H9 (cell line): ENCODE results near the gene MIER2. TPM values are rescaled to one million over a fixed set of nuclear protein-coding genes. Genes with fewer than 3 reads are reported as not detected.

Experiments used
- DNase-seq: peaks from one replicate; pipeline ENCODE4 v3.0.0-alpha.2; 2017
- H2AFZ ChIP-seq: one replicate; pipeline ENCODE4 v1.6.1; 2013; ENCODE audit warnings: mild to moderate bottlenecking, low read length, control low read depth, moderate library complexity
- H2AK5ac ChIP-seq: 2 replicates; pipeline ENCODE4 v1.6.1; 2013; ENCODE audit warnings: low read length, control low read depth, mixed read lengths; ENCODE audit not compliant: insufficient read length
- H2BK120ac ChIP-seq: one replicate; pipeline ENCODE4 v1.6.1; 2013; ENCODE audit warnings: low read depth, mild to moderate bottlenecking, low read length, control low read depth, inconsistent platforms; ENCODE audit not compliant: poor library complexity, severe bottlenecking
- H2BK12ac ChIP-seq: 2 replicates; pipeline ENCODE4 v1.6.1; 2013; ENCODE audit warnings: low read length, control low read depth, mixed read lengths, low read depth; ENCODE audit not compliant: insufficient read length
- H2BK15ac ChIP-seq: 2 replicates; pipeline ENCODE4 v1.6.1; 2013; ENCODE audit warnings: low read depth, low read length, control low read depth
- H2BK20ac ChIP-seq: one replicate; pipeline ENCODE4 v1.6.1; 2013; ENCODE audit warnings: low read depth, mild to moderate bottlenecking, low read length, control low read depth, inconsistent platforms; ENCODE audit not compliant: poor library complexity, severe bottlenecking
- H2BK5ac ChIP-seq: 2 replicates; pipeline ENCODE4 v1.6.1; 2013; ENCODE audit warnings: low read length, control low read depth, mixed read lengths; ENCODE audit not compliant: insufficient read length
- H3K14ac ChIP-seq: 2 replicates; pipeline ENCODE4 v1.6.1; 2013; ENCODE audit warnings: low read length, control low read depth; ENCODE audit not compliant: insufficient read depth
- H3K18ac ChIP-seq: 2 replicates; pipeline ENCODE4 v1.6.1; 2013; ENCODE audit warnings: low read depth, mild to moderate bottlenecking, mixed read lengths, low read length, control low read depth; ENCODE audit not compliant: insufficient read length
- H3K23ac ChIP-seq: 2 replicates; pipeline ENCODE4 v1.6.1; 2013; ENCODE audit warnings: low read length, control low read depth, mixed read lengths, low read depth; ENCODE audit not compliant: insufficient read length
- H3K23me2 ChIP-seq: 2 replicates; pipeline ENCODE4 v1.6.1; 2013; ENCODE audit warnings: low read depth, mild to moderate bottlenecking, mixed read lengths, low read length, control low read depth; ENCODE audit not compliant: insufficient read length, poor library complexity, severe bottlenecking
- H3K27ac ChIP-seq: 2 replicates; pipeline ENCODE4 v1.5.1; 2013; ENCODE audit warnings: low read length, control low read depth, mixed read lengths, low read depth; ENCODE audit not compliant: insufficient read length
- H3K27me3 ChIP-seq: 2 replicates; pipeline ENCODE4 v1.6.1; 2013; ENCODE audit warnings: low read length, control low read depth, inconsistent platforms; ENCODE audit not compliant: insufficient read depth
- H3K4ac ChIP-seq: 2 replicates; pipeline ENCODE4 v1.6.1; 2013; ENCODE audit warnings: low read depth, mild to moderate bottlenecking, control low read depth, inconsistent platforms, low read length, moderate library complexity
- H3K4me1 ChIP-seq: 2 replicates; pipeline ENCODE4 v1.6.1; 2013; ENCODE audit warnings: low read length, control low read depth, inconsistent platforms; ENCODE audit not compliant: insufficient read depth
- H3K4me2 ChIP-seq: 2 replicates; pipeline ENCODE4 v1.6.1; 2013; ENCODE audit warnings: low read length, control low read depth, mixed read lengths; ENCODE audit not compliant: insufficient read length, insufficient read depth
- H3K56ac ChIP-seq: 2 replicates; pipeline ENCODE4 v1.6.1; 2013; ENCODE audit warnings: low read depth, mild to moderate bottlenecking, mixed read lengths, low read length, control low read depth; ENCODE audit not compliant: insufficient read length
- H3K79me1 ChIP-seq: 2 replicates; pipeline ENCODE4 v1.6.1; 2013; ENCODE audit warnings: low read depth, mild to moderate bottlenecking, moderate library complexity, low read length, control low read depth, inconsistent platforms; ENCODE audit not compliant: insufficient read depth, poor library complexity, severe bottlenecking
- H3K79me2 ChIP-seq: 2 replicates; pipeline ENCODE4 v1.6.1; 2013; ENCODE audit warnings: low read length, control low read depth, inconsistent platforms; ENCODE audit not compliant: insufficient read depth
- H3K9ac ChIP-seq: 2 replicates; pipeline ENCODE4 v1.6.1; 2013; ENCODE audit warnings: low read length, control low read depth, mixed read lengths; ENCODE audit not compliant: insufficient read length; ENCODE audit errors: extremely low read depth
- H3K9me3 ChIP-seq: one replicate; pipeline ENCODE4 v1.6.1; 2013; ENCODE audit warnings: low read depth, low read length, inconsistent platforms; ENCODE audit not compliant: control insufficient read depth
- H3T11ph ChIP-seq: one replicate; pipeline ENCODE4 v1.6.1; 2013; ENCODE audit warnings: mild to moderate bottlenecking, low read length, control low read depth, inconsistent platforms
- H4K20me1 ChIP-seq: one replicate; pipeline ENCODE4 v1.6.1; 2013; ENCODE audit not compliant: control insufficient read depth, insufficient read length, insufficient read depth
- H4K5ac ChIP-seq: 2 replicates; pipeline ENCODE4 v1.6.1; 2013; ENCODE audit warnings: low read depth, mild to moderate bottlenecking, mixed read lengths, low read length, control low read depth; ENCODE audit not compliant: insufficient read length
- H4K8ac ChIP-seq: replicated peaks from 2 replicates; pipeline ENCODE4 v1.6.1; 2013; ENCODE audit warnings: low read length, control low read depth, mixed read lengths, low read depth; ENCODE audit not compliant: insufficient read length
- H4K91ac ChIP-seq: 2 replicates; pipeline ENCODE4 v1.6.1; 2013; ENCODE audit warnings: low read depth, mild to moderate bottlenecking, moderate library complexity, mixed read lengths, low read length, control low read depth; ENCODE audit not compliant: insufficient read length
- H3K27ac Mint-ChIP-seq, 3 experiments: 2 replicates in 2 of 3; 3 replicates in 1 of 3; pipeline ENCODE4 v1.8.0; 2020 to 2021; ENCODE audit warnings: mixed read lengths in 3 of 3, mild to moderate bottlenecking in 1 of 3, moderate library complexity in 1 of 3
- H3K27me3 Mint-ChIP-seq: 2 replicates; pipeline ENCODE4 v1.8.0; 2021; ENCODE audit warnings: low read depth, mild to moderate bottlenecking, moderate library complexity, mixed read lengths
- H3K36me3 Mint-ChIP-seq, 3 experiments: 2 replicates in 2 of 3; 3 replicates in 1 of 3; pipeline ENCODE4 v1.8.0; 2020 to 2021; ENCODE audit warnings: low read depth in 3 of 3, mixed read lengths in 3 of 3; ENCODE audit not compliant: insufficient read depth in 1 of 3
- H3K4me1 Mint-ChIP-seq, 2 experiments: 2 replicates each; pipeline ENCODE4 v1.8.0; 2020; ENCODE audit warnings: mixed read lengths in 2 of 2
- H3K4me3 Mint-ChIP-seq, 2 experiments: 2 replicates in 1 of 2; 3 replicates in 1 of 2; pipeline ENCODE4 v1.8.0; 2020 to 2021; ENCODE audit warnings: mild to moderate bottlenecking in 2 of 2, mixed read lengths in 2 of 2, moderate library complexity in 1 of 2
- H3K9me3 Mint-ChIP-seq, 2 experiments: 2 replicates in 1 of 2; 3 replicates in 1 of 2; pipeline ENCODE4 v1.8.0; 2020; ENCODE audit warnings: mild to moderate bottlenecking in 2 of 2, mixed read lengths in 2 of 2, moderate library complexity in 1 of 2
- WGBS: extraction: QIAGEN DNeasy Blood & Tissue Kit; methylation state at CpG from one replicate; pipeline ENCODE4 v1.1.7; 2013; ENCODE audit warnings: missing lambda C conversion rate, low lambda C conversion rate, mixed read lengths; ENCODE audit not compliant: insufficient read length; ENCODE audit errors: extremely low coverage; 5-methylcytosine and 5-hydroxymethylcytosine counted together
- total RNA-seq: library from RNA; stranded (reverse); gene quantifications from 2 replicates; pipeline ENCODE4 v1.2.1, GENCODE V29; 2021
- TF ChIP-seq, protein P1 (sequence below): fragments of 200-600 bp; sonication (generic); conservative IDR thresholded peaks from 3 replicates; pipeline ENCODE4 v1.8.0; 2021; ENCODE audit warnings: antibody characterized with exemption, mild to moderate bottlenecking

MIER2 gene
- total RNA-seq, 1 experiment from 2014 or later: 60.5 TPM

DNA sequence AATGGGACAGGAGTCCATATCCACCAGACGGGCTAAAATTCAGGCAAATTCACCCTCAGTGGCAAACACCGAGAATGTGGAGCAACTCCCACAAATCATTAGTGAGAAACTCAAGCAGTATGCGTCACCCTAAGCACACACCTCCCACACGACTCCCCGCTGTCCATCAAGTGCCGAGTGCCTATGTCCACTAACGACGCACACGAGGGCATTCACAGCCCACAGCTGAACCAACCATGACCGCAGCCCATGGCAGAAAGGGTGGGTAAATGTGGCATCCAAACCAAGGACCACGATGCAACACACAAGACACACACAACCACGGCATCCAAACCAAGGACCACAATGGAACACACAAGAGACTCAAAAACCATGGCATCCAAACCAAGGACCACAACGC, 22.0 kb downstream of the MIER2 start:
- Histone ChIP-seq H3K27me3 (no peaks in the 10 kb centered on the region), H3K56ac (no peak overlapping the region), H3K4ac (no peak overlapping the region), H4K20me1 (no peaks in the 10 kb centered on the region), H3K9ac (no peak overlapping the region), H3K9me3 (peaks cover 6% of the 10 kb centered on the region), H2BK5ac (no peak overlapping the region), H4K91ac (no peak overlapping the region), H4K8ac (no peak overlapping the region), H2AFZ (no peak overlapping the region), H3K23ac (no peak overlapping the region), H3K4me1 (no peaks in the 10 kb centered on the region), H4K5ac (no peak overlapping the region), H2BK15ac (no peak overlapping the region), H3K14ac (no peak overlapping the region), H2BK120ac (no peak overlapping the region), H3K27ac (no peak overlapping the region), H2BK20ac (no peak overlapping the region), H3K79me2 (no peaks in the 10 kb centered on the region), H3K23me2 (no peaks in the 10 kb centered on the region), H3K18ac (no peak overlapping the region), H3K4me2 (no peak overlapping the region), H3K79me1 (peaks cover under 1% of the 10 kb centered on the region), H2AK5ac (no peak overlapping the region), H3T11ph (no peak overlapping the region), H2BK12ac (no peak overlapping the region)
- Mint-ChIP-seq H3K27ac (no peak overlapping the region), H3K9me3 (peaks cover 13 to 18% of the 10 kb centered on the region in 2 experiments), H3K36me3 (peaks cover 40 to 56% (median 47%) of the 10 kb centered on the region in 3 experiments), H3K27me3 (no peaks in the 10 kb centered on the region), H3K4me3 (no peak overlapping the region), H3K4me1 (no peaks in the 10 kb centered on the region)
- no CpG with 5 or more reads among the region's 13 CpGs for WGBS
- TF ChIP-seq, protein P1, sequence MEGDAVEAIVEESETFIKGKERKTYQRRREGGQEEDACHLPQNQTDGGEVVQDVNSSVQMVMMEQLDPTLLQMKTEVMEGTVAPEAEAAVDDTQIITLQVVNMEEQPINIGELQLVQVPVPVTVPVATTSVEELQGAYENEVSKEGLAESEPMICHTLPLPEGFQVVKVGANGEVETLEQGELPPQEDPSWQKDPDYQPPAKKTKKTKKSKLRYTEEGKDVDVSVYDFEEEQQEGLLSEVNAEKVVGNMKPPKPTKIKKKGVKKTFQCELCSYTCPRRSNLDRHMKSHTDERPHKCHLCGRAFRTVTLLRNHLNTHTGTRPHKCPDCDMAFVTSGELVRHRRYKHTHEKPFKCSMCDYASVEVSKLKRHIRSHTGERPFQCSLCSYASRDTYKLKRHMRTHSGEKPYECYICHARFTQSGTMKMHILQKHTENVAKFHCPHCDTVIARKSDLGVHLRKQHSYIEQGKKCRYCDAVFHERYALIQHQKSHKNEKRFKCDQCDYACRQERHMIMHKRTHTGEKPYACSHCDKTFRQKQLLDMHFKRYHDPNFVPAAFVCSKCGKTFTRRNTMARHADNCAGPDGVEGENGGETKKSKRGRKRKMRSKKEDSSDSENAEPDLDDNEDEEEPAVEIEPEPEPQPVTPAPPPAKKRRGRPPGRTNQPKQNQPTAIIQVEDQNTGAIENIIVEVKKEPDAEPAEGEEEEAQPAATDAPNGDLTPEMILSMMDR: no peak
- no peak for DNase-seq
